Smooth muscle cell (in vitro differentiated cells): ENCODE results near the gene CLRN1. TPM values are rescaled to one million over a fixed set of nuclear protein-coding genes. Genes with fewer than 3 reads are reported as not detected.

Source experiments
- DNase-seq: peaks from one replicate; lab custom pipeline; 2025; ENCODE audit not compliant: unreplicated experiment; lab: John Stamatoyannopoulos, UW
- H2AFZ ChIP-seq: fragments of 200-600 bp; sonication (generic); 2 replicates; pipeline ENCODE4 v1.6.0; 2016; ENCODE audit warnings: antibody characterized with exemption, low read depth, mild to moderate bottlenecking
- H3F3A ChIP-seq: fragments of 200-600 bp; sonication (generic); 2 replicates; pipeline ENCODE4 v1.6.0; 2017; ENCODE audit warnings: antibody characterized with exemption, low read depth
- H3K27ac ChIP-seq: fragments of 200-600 bp; sonication (generic); 2 replicates; pipeline ENCODE4 v1.5.1; 2016; ENCODE audit warnings: low read depth, mild to moderate bottlenecking
- H3K27me3 ChIP-seq: fragments of 200-600 bp; sonication (generic); 2 replicates; pipeline ENCODE4 v1.6.1; 2016; ENCODE audit warnings: low read depth, mild to moderate bottlenecking
- H3K36me3 ChIP-seq: fragments of 200-600 bp; sonication (generic); 2 replicates; pipeline ENCODE4 v1.5.1; 2016; ENCODE audit warnings: low read depth
- H3K4me1 ChIP-seq: fragments of 200-600 bp; sonication (generic); 2 replicates; pipeline ENCODE4 v1.5.1; 2016; ENCODE audit warnings: low read depth
- H3K4me2 ChIP-seq: fragments of 200-600 bp; sonication (generic); 2 replicates; pipeline ENCODE4 v1.6.0; 2016; ENCODE audit warnings: mild to moderate bottlenecking
- H3K4me3 ChIP-seq: fragments of 200-600 bp; sonication (generic); 2 replicates; pipeline ENCODE4 v1.5.1; 2016; ENCODE audit warnings: mild to moderate bottlenecking
- H3K79me2 ChIP-seq: fragments of 200-600 bp; sonication (generic); 2 replicates; pipeline ENCODE4 v1.6.0; 2016; ENCODE audit warnings: low read depth, mild to moderate bottlenecking
- H3K9ac ChIP-seq: fragments of 200-600 bp; sonication (generic); 2 replicates; pipeline ENCODE4 v1.6.0; 2016; ENCODE audit warnings: low read depth
- H3K9me3 ChIP-seq: fragments of 200-600 bp; sonication (generic); replicated peaks from 2 replicates; pipeline ENCODE4 v1.5.1; 2016; ENCODE audit warnings: low read depth
- H4K20me1 ChIP-seq: fragments of 200-600 bp; sonication (generic); 2 replicates; pipeline ENCODE4 v1.6.0; 2016; ENCODE audit warnings: low read depth
- WGBS: methylation state at CpG from one replicate; pipeline ENCODE4 v1.1.7; 2016; ENCODE audit warnings: low lambda C conversion rate; 5-methylcytosine and 5-hydroxymethylcytosine counted together
- polyA plus RNA-seq: library from polyadenylated mRNA; unstranded; fragments of >200 nt; fragmentation: Nextera tagmentation; extraction: Ambion mirVana; gene quantifications from 2 replicates; pipeline ENCODE4 v1.2.1, GENCODE V29; 2016
- total RNA-seq: library from RNA; depleted of rRNA; stranded (reverse); fragments of >200 nt; gene quantifications from 2 replicates; pipeline ENCODE4 v1.2.3, GENCODE V29; 2014
- TF ChIP-seq, protein P1 (sequence below): fragments of 200-600 bp; sonication (generic); IDR thresholded peaks from 2 replicates; pipeline ENCODE4 v1.5.1; 2017; ENCODE audit warnings: borderline replicate concordance, mild to moderate bottlenecking, antibody characterized with exemption; ENCODE audit not compliant: insufficient read depth, poor library complexity, severe bottlenecking

The CLRN1 gene
- total and polyA plus RNA-seq, 2 experiments from 2014 or later = not detected

DNA sequence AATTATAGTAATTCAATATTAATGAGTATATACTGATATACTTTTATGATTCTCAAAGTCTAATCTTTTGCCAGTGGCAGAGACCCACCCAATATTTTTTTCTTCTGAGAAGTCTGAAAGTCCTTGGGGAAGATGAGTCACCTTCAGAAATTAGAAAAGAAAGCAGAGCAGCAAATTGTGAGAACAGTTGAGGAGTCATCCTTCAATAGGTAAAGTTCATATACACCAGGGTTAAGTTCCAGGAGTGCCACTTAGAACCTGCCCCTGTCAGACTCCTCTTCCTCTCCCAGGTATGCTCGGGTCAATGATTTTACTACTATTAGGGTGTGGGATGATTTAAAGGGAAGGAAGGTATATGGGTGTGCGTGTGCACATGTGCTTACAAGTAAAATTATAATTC is 7.1 kb downstream of the CLRN1 start:
- no peak for DNase-seq
- H3K79me2 ChIP-seq = no peaks in the 10 kb centered on the region
- H3K9me3 ChIP-seq = no peaks in the 10 kb centered on the region
- no peak overlapping the region for H2AFZ ChIP-seq
- no peaks in the 10 kb centered on the region for H3K27me3 ChIP-seq
- no peak overlapping the region for H3K4me2 ChIP-seq
- no peak overlapping the region for H3K4me3 ChIP-seq
- no peak overlapping the region for H3K9ac ChIP-seq
- no peaks in the 10 kb centered on the region for H4K20me1 ChIP-seq
- peaks cover under 1% of the 10 kb centered on the region for H3K4me1 ChIP-seq
- TF ChIP-seq, protein P1, sequence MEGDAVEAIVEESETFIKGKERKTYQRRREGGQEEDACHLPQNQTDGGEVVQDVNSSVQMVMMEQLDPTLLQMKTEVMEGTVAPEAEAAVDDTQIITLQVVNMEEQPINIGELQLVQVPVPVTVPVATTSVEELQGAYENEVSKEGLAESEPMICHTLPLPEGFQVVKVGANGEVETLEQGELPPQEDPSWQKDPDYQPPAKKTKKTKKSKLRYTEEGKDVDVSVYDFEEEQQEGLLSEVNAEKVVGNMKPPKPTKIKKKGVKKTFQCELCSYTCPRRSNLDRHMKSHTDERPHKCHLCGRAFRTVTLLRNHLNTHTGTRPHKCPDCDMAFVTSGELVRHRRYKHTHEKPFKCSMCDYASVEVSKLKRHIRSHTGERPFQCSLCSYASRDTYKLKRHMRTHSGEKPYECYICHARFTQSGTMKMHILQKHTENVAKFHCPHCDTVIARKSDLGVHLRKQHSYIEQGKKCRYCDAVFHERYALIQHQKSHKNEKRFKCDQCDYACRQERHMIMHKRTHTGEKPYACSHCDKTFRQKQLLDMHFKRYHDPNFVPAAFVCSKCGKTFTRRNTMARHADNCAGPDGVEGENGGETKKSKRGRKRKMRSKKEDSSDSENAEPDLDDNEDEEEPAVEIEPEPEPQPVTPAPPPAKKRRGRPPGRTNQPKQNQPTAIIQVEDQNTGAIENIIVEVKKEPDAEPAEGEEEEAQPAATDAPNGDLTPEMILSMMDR = no peak
- H3K27ac ChIP-seq = no peak overlapping the region
- H3K36me3 ChIP-seq = no peaks in the 10 kb centered on the region
- H3F3A ChIP-seq = no peaks in the 10 kb centered on the region
- 94% methylated on average over 2 of the region's 2 CpGs for WGBS

DNA sequence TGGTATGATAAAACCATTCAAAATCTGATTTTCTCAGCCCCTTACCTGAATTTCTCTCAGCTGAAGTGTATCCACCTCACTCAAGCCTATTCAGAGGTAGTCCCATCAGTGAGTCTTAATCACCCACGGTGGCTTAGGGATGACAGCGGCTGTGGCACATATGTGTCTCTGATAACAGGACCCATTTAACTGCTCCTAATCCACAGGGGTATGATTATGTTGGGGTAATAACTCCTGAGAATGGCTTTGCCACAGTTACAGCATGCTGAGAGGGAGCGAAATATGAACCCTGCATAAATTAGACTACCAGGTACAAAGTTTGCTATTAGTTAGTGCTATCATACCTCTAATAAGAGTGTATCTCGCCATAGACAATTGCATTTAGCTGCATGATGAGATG is 10.6 kb downstream of the CLRN1 start:
- H2AFZ ChIP-seq = no peak overlapping the region
- no peaks in the 10 kb centered on the region for H3K27me3 ChIP-seq
- 93% methylated on average over 4 of the region's 4 CpGs for WGBS
- H3K4me2 ChIP-seq = no peak overlapping the region
- H3K9ac ChIP-seq = no peak overlapping the region
- H3K27ac ChIP-seq = no peak overlapping the region
- H3K36me3 ChIP-seq = no peaks in the 10 kb centered on the region
- H3K79me2 ChIP-seq = no peaks in the 10 kb centered on the region
- no peaks in the 10 kb centered on the region for H3F3A ChIP-seq
- TF ChIP-seq, protein P1 = no peak
- no peak overlapping the region for H3K4me3 ChIP-seq
- DNase-seq = no peak
- no peaks in the 10 kb centered on the region for H3K9me3 ChIP-seq
- H4K20me1 ChIP-seq = no peaks in the 10 kb centered on the region
- no peaks in the 10 kb centered on the region for H3K4me1 ChIP-seq

DNA sequence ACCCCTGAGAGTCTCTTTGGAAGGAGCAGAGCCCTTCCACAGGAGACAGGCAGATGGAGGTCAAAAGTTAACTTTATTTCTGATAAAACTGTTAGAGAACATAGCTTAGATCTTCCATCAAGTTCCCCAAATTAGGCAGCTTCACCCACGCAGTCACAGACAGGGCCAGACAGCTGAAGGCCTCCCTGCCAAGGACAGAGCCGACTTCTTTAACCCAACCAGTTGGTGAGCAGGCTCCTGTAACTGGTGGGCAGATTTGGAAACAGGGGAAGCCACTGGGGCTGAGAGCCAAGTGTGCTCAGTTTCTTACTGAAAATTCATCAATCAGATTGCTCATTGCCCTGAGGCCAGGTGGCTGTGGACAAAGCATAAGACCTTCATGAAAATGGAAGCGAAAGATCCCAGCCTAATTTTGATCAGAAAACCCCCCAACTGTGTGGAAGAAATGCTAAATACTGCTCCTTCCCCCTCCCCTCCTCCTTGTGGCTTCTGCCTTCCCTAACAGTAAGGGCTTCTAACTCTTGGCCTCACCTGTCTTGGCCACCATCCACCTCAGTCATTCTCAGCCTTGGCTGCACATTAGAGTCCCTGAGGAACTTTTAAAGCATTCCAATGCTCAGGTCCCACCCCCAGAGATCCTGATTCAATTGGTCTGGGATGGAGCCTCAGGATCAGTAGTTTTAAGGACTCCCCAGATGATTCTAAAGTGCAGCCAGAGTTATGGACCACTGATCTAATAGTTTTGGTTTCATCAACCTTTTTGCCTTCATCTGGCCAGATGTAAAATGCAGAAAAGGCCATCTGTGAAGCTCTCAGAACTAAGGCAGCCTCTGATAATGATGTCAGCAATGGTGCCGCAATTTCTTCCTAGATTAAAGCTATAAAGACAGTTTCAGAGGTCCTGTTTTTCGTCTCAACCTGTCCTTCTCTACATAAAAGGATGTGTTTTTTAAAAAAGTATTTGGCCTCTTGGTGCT is 11.5 kb downstream of the CLRN1 start:
- Histone ChIP-seq H3K9ac (no peak overlapping the region), H4K20me1 (no peaks in the 10 kb centered on the region), H3K79me2 (no peaks in the 10 kb centered on the region), H3K27ac (no peak overlapping the region), H2AFZ (no peak overlapping the region), H3K36me3 (no peaks in the 10 kb centered on the region), H3K4me2 (no peak overlapping the region), H3F3A (no peaks in the 10 kb centered on the region), H3K4me3 (no peak overlapping the region), H3K4me1 (no peaks in the 10 kb centered on the region), H3K9me3 (no peaks in the 10 kb centered on the region), H3K27me3 (peaks cover 3% of the 10 kb centered on the region)
- TF ChIP-seq, protein P1 = no peak
- DNase-seq = no peak
- 88% methylated on average over 5 of the region's 5 CpGs for WGBS

DNA sequence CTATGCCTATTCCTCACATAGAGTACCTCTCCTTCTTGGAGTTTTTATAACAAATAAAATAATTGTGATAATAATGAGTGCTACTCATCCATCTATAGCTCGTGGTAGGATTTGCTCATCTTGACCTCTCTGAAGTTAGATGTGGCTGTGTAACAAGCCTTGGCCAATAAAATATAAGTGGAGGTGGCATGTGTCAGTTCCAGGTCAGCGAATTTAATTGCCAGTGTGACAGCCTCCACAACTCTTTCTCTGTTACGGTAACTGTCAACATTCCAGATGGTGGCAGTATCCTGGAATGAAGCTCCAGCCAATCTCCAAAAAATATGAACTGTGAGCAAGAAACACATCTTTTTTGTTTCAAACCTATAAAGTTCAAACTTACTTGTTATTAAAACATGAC is 13.8 kb downstream of the CLRN1 start:
- DNase-seq = no peak
- Histone ChIP-seq H3K9ac (no peak overlapping the region), H3K36me3 (no peaks in the 10 kb centered on the region), H3F3A (no peaks in the 10 kb centered on the region), H3K27me3 (peaks cover 13% of the 10 kb centered on the region), H2AFZ (no peak overlapping the region), H3K27ac (no peak overlapping the region), H3K9me3 (no peaks in the 10 kb centered on the region), H3K4me1 (no peaks in the 10 kb centered on the region), H3K4me3 (no peak overlapping the region), H3K79me2 (no peaks in the 10 kb centered on the region), H3K4me2 (no peak overlapping the region), H4K20me1 (no peaks in the 10 kb centered on the region)
- WGBS = 80% methylated on average over 3 of the region's 3 CpGs
- TF ChIP-seq, protein P1 = no peak
